HG02763 (cell line): ENCODE measurements around the gene ITGAE.
"Not testable (repeated sequence)": the region's sequence is repeated elsewhere in the genome, so short reads cannot be mapped to it uniquely, and the experiment has no call there.

Experiments
- ATAC-seq: cut with Tn5 transposase; IDR thresholded peaks from one replicate; pipeline ENCODE4 v1.9.1; 2021; ENCODE audit warnings: mild to moderate bottlenecking, moderate library complexity; ENCODE audit not compliant: unreplicated experiment

ITGAE gene

GRCh38 chr17:3732210-3732621, 68.8 kb downstream of the ITGAE start:
- ATAC-seq = peak; percentile 53

- no peak for ATAC-seq
Observed at GRCh38 chr17:3730881-3731429, 70.0 kb downstream of the ITGAE start.

GRCh38 chr17:3729881-3730280, 71.1 kb downstream of the ITGAE start:
- no peak for ATAC-seq

- ATAC-seq = not testable (repeated sequence)
Observed at GRCh38 chr17:3728099-3728498, 72.9 kb downstream of the ITGAE start.

GRCh38 chr17:3727041-3727440, 73.9 kb downstream of the ITGAE start:
- no peak for ATAC-seq

- no peak for ATAC-seq
Observed at GRCh38 chr17:3724378-3725077, 76.5 kb downstream of the ITGAE start.

GRCh38 chr17:3723556-3724377, 77.2 kb downstream of the ITGAE start, which contains the start of gene HASPIN:
Gene HASPIN, plus strand, starts transcription at chr17:3723903. Its CDS starts 33 bp downstream, at chr17:3723936.
- ATAC-seq = peak; percentile 84

- no peak for ATAC-seq
Observed at GRCh38 chr17:3723188-3723555, 77.8 kb downstream of the ITGAE start.

GRCh38 chr17:3722716-3723115, 78.3 kb downstream of the ITGAE start:
- ATAC-seq = no peak

- ATAC-seq = no peak
Observed at GRCh38 chr17:3719265-3719664, 81.7 kb downstream of the ITGAE start.

GRCh38 chr17:3718201-3718600, 82.8 kb downstream of the ITGAE start:
- ATAC-seq = no peak

- ATAC-seq = no peak
Observed at GRCh38 chr17:3715296-3715695, 85.7 kb downstream of the ITGAE start.

GRCh38 chr17:3712811-3713463, 88.1 kb downstream of the ITGAE start:
- no peak for ATAC-seq

- ATAC-seq = peak; percentile 94
Observed at GRCh38 chr17:3710951-3711383, 90.0 kb downstream of the ITGAE start.

- ATAC-seq = no peak
Observed at GRCh38 chr17:3708366-3708765, 92.6 kb downstream of the ITGAE start.

- ATAC-seq = not testable (repeated sequence)
Observed at GRCh38 chr17:3705718-3705984, 95.3 kb downstream of the ITGAE start.

- no peak for ATAC-seq
Observed at GRCh38 chr17:3704931-3705717, 95.9 kb downstream of the ITGAE start.

GRCh38 chr17:3702041-3702539, 98.9 kb downstream of the ITGAE start:
- not testable (repeated sequence) for ATAC-seq

GRCh38 chr17:3699951-3700350, 101.0 kb downstream of the ITGAE start:
- no peak for ATAC-seq

GRCh38 chr17:3698139-3698538, 102.8 kb downstream of the ITGAE start:
- ATAC-seq = no peak

- ATAC-seq = no peak
Observed at GRCh38 chr17:3697103-3697476, 103.9 kb downstream of the ITGAE start.
